Measurements from ENCODE around the gene ETV6. TPM values are rescaled to one million over a fixed set of nuclear protein-coding genes. Genes with fewer than 3 reads are reported as not detected.

The ETV6 gene
- total and polyA plus RNA-seq, 5 experiments from 2014 or later = 0.94 to 13.2 (median 2.2) TPM

DNA sequence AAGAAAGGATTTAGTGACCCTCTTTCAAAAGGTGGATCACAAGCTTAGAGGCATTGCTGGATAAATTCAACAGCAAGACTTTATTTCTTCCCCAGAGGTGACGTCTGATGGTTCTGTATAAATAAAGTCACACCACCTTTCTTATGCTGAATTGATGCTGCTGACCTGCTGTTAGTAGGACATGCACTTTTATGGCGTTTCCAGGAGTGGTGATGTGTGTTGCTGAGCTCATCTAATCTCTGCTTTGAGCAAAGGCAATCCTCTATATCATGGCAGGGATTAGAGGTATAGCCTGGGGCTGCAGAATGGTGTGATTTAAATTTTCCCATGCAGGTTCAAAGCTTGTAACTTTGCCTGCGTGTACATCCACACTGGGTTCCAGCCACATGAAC lies 94.9 kb downstream of the ETV6 start:
- DNase-seq (no peak), ATAC-seq (no peak)
- POLR2A ChIA-PET = no interaction called here
- Mint-ChIP-seq H3K4me3 (no peak overlapping the region), H3K36me3 (peaks cover 0 to 8% (median 0%) of the 10 kb centered on the region in 3 donors), H3K27ac (no peak overlapping the region), H3K27me3 (no peaks in the 10 kb centered on the region), H3K4me1 (peaks cover 5 to 68% (median 31%) of the 10 kb centered on the region in 4 donors), H3K9me3 (no peaks in the 10 kb centered on the region)

DNA sequence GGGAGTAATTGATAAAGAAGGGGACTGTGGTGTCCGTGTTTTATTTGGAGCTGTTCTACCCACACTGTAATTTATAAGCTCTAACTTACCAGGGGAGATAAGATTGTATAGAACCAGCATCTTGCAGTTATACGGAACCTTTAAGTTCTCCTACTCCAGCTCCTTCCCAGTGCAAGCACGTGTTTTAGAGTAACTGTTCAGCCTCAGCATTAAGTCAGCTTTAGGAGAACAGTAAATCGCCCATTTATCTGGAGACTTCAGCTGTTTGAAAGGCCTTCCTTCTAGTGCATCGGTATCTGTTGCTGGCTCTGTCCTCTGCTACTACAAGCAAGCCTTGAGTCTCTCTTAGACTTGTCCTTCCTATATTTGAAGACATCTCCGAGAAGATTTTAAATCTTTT lies 95.6 kb downstream of the ETV6 start:
- H3K4me1 Mint-ChIP-seq = peaks cover 7 to 75% (median 36%) of the 10 kb centered on the region in 4 donors
- POLR2A ChIA-PET = no interaction called here
- ATAC-seq (no peak), DNase-seq (no peak)
- H3K27ac Mint-ChIP-seq = peak overlapping the region in 2 of 10 donors; percentile 14 to 68
- H3K9me3 Mint-ChIP-seq = no peaks in the 10 kb centered on the region
- H3K27me3 Mint-ChIP-seq = no peaks in the 10 kb centered on the region
- peaks cover 0 to 9% (median 0%) of the 10 kb centered on the region in 3 donors for H3K36me3 Mint-ChIP-seq
- H3K4me3 Mint-ChIP-seq = no peak overlapping the region

DNA sequence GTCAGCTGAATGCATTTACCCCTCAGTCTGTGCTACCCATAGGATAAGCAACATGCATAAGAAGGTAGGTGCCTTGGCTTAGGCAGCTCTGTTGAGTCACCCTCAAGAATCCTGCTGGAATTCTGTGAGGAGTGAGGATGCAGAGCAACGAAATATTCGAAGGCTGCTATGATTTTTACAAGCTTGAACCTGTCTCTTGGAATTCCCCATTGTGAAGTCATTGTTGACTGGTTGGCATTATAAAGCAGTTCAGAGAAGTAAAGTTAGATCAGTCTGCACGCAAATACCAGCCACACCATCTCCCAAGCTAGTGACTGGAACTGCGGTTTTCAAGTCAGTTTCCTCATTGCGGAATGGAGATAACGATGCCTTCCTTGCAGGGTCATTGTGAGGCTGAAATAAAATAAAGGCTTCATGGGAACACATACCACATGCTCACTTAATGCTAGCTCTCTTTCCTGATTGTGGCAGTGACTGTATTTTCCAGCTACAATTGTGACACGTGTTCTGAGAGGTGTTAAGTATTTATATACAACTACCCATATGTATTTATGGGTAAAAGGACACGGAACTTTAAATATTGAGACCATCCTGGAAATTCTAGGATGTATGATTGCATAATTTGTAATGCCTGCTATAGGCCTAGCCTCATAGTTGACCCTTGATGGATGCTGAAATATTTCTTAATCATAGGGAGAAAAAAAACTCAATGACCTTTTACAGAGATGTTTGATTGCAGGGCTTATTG lies 96.7 kb downstream of the ETV6 start:
- Mint-ChIP-seq H3K4me1 (peaks cover 7 to 75% (median 35%) of the 10 kb centered on the region in 4 donors), H3K36me3 (peaks cover 0 to 9% (median 0%) of the 10 kb centered on the region in 3 donors), H3K27me3 (no peaks in the 10 kb centered on the region), H3K27ac (peak overlapping the region in 1 of 10 donors; percentile 68), H3K9me3 (no peaks in the 10 kb centered on the region), H3K4me3 (peak overlapping the region in 1 of 10 donors; percentile 28)
- POLR2A ChIA-PET = no interaction called here
- DNase-seq (no peak), ATAC-seq (peak in 1 of 2 donors; percentile 47)

DNA sequence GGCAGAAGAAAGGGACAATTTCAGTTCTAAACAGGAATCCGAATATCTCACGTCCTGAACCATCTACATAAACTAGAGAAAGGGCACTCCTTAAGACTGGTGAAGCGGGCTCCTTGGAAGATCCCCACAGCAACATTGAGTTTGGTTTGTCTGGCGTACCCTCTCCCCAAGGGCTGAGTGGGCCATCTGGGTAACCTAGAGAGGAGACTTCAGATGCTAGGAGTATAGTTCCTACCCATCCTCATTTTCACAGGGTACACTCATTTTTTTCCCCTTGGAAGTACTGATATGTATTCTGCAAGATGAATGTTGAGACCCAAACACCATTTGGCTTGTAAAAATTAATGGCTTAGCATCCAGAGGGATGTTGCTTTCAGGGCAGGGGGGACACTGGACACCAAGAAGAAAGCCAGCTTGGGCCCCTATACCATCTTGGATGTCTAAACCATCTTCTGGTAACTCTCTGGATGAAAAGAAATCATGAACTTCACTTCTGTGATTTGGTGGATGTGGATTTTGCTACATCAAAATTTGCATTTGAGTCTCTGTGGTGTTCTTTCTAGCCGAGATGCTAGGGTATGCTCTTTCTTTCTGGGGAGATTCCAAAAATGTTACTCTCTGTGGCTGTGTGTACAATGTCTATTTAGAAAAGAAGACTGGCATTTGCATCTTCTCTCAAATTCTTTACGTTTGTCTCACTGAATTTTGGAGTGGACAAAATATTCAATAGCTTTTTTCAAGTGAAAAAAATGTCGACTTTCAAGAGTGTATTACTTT lies 97.7 kb downstream of the ETV6 start:
- POLR2A ChIA-PET = no interaction called here
- peaks cover 0 to 14% (median 0%) of the 10 kb centered on the region in 3 donors for H3K36me3 Mint-ChIP-seq
- no peaks in the 10 kb centered on the region for H3K9me3 Mint-ChIP-seq
- no peaks in the 10 kb centered on the region for H3K27me3 Mint-ChIP-seq
- peak overlapping the region in 1 of 10 donors; percentile 68 for H3K27ac Mint-ChIP-seq
- DNase-seq (no peak), ATAC-seq (no peak)
- no peak overlapping the region for H3K4me3 Mint-ChIP-seq
- H3K4me1 Mint-ChIP-seq = peaks cover 4 to 79% (median 35%) of the 10 kb centered on the region in 4 donors

DNA sequence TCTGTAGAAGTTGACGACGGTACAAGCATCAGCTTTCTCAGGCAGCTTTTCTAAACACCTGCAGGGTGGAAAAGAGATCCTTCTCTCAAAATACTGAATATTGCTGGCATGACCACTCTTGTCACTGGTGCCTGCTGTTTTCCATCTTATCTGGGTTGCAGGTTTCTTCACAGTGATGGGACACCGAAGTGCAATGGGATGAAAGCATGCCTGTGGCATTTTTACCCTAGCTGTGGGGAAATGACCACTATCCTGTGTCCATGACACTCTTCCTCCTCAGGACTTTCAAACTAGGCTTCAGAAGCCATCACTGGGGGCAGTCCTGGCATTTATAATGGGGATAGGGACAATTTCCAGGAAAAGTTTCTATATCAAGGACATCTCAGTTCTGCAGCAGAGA lies 98.5 kb downstream of the ETV6 start:
- H3K36me3 Mint-ChIP-seq = peaks cover 0 to 20% (median 3%) of the 10 kb centered on the region in 3 donors
- no peak overlapping the region for H3K27ac Mint-ChIP-seq
- no peak for DNase-seq
- peaks cover 5 to 85% (median 35%) of the 10 kb centered on the region in 4 donors for H3K4me1 Mint-ChIP-seq
- POLR2A ChIA-PET = no interaction called here
- no peak for ATAC-seq
- no peaks in the 10 kb centered on the region for H3K9me3 Mint-ChIP-seq
- no peak overlapping the region for H3K4me3 Mint-ChIP-seq
- no peaks in the 10 kb centered on the region for H3K27me3 Mint-ChIP-seq

DNA sequence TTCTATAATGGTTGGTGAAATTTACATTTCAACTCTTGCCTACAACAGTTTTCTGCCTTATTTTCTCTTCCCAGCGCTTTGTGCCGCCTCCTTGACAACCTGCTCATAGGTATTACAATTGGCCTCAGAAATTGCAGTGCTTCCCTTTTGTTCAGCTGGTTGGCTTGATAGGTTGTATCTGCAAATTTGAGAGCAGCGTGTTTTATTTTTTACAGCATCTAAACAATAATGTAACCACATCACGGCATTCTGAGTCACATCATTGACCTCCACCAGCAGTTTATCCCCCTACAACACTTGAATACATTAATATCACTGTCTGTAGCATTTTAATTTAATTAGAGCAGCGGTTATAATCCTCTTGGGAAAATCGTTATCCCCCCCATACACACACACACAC lies 99.4 kb downstream of the ETV6 start:
- no peak for DNase-seq
- no peaks in the 10 kb centered on the region for H3K27me3 Mint-ChIP-seq
- H3K27ac Mint-ChIP-seq = peak overlapping the region in 1 of 10 donors; percentile 75
- peaks cover 0 to 26% (median 11%) of the 10 kb centered on the region in 3 donors for H3K36me3 Mint-ChIP-seq
- POLR2A ChIA-PET = no interaction called here
- H3K4me3 Mint-ChIP-seq = no peak overlapping the region
- peaks cover 4 to 82% (median 30%) of the 10 kb centered on the region in 4 donors for H3K4me1 Mint-ChIP-seq
- H3K9me3 Mint-ChIP-seq = no peaks in the 10 kb centered on the region
- ATAC-seq = no peak

DNA sequence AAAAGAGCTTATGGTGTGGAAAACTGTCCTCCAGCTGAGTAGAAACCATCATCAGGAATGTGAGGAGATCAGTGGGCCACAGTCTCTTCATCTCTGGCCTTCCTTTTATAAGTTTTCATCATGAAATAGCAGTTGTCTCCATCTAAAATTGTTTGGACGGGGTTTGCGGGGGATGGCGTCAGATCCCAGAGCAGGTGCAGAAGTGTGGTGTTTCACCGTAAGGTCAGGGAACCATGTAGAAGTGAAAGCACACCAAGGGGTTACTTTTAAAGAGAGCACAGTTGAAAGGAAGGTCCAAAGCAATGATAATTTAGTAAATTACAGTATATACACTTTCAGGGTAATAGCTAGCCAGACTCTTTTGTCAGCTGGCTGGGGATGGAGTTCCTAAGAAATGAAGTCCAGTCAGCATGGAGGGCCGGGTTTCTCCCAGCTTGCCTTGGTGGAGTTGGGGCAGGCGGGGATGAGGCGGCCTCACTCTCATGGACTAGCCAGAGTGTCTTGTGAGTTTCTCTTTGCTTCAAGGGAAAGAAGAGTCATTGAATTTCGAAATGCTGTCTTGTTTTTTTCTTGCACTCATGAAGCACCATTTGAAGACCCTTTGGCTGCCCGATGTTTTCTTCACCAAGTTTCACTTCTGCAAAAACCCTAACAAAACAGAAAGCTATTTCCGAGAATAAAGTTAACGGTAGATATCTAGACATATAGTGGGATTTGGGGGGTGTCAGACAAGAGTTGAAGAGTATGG lies 100.6 kb downstream of the ETV6 start:
- POLR2A ChIA-PET = no interaction called here
- Mint-ChIP-seq H3K4me3 (peak overlapping the region in 2 of 10 donors; percentile 29 to 66), H3K36me3 (peaks cover 0 to 38% (median 19%) of the 10 kb centered on the region in 3 donors), H3K9me3 (no peaks in the 10 kb centered on the region), H3K27me3 (no peaks in the 10 kb centered on the region), H3K4me1 (peaks cover 4 to 71% (median 24%) of the 10 kb centered on the region in 4 donors), H3K27ac (peak overlapping the region in 4 of 10 donors; percentile 40 to 75 (median 56))
- DNase-seq (no peak), ATAC-seq (peak in 1 of 2 donors; percentile 47)

DNA sequence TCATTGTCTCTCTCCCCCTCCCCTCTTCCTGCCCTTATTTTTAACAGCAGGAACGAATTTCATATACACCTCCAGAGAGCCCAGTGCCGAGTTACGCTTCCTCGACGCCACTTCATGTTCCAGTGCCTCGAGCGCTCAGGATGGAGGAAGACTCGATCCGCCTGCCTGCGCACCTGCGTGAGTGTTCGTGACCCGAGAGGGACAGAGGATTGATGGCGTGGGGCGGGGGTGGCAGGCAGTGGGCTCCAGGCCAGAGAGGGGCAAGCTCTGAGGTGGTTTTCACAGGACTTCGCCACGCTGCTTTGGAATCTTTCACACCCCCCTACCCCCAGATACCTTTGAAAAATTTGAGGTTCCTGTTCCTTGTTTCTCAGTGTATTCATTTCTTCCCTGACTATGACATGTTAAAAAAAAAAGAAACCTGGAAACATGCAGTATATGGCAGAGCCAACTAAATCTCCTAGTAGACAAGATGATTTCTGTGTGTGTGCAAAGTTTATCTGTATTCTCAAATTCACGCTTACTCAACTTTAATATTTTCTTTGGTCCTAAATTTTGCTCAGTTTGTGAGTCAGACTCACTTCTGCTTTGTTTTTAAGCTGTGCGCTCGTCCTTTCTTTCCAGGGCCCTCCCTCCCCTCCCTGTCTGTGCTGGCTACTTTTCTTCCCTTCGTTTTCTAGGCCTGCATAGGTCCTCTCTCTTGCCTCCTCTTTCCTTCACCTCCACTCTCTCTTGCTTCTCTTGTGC lies 103.1 kb downstream of the ETV6 start:
- POLR2A ChIA-PET = no interaction called here
- no peak for DNase-seq
- H3K9me3 Mint-ChIP-seq = no peaks in the 10 kb centered on the region
- peaks cover 0 to 49% (median 22%) of the 10 kb centered on the region in 3 donors for H3K36me3 Mint-ChIP-seq
- peak overlapping the region in 3 of 10 donors; percentile 49 to 76 (median 71) for H3K27ac Mint-ChIP-seq
- no peaks in the 10 kb centered on the region for H3K27me3 Mint-ChIP-seq
- peak overlapping the region in 1 of 10 donors; percentile 34 for H3K4me3 Mint-ChIP-seq
- ATAC-seq = no peak
- peaks cover 4 to 46% (median 14%) of the 10 kb centered on the region in 4 donors for H3K4me1 Mint-ChIP-seq

DNA sequence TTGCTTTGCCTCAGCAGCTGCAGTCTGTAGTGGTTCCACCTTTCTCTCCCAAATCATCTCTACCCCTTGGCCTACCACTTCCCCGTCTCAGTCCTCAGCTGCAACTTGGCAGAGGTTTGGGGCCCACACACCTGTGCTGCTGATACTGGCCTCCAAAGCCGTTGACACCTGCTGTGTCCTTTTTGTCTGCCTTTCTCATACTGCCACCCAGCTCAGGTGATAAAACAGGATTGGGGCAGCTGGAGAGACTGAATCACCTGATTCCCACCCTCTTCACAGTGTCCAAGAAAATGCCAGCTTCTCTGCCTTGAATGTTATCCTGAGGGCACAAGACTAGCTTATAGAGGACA lies 103.7 kb downstream of the ETV6 start:
- Mint-ChIP-seq H3K9me3 (no peaks in the 10 kb centered on the region), H3K36me3 (peaks cover 0 to 49% (median 22%) of the 10 kb centered on the region in 3 donors), H3K27me3 (no peaks in the 10 kb centered on the region), H3K4me3 (no peak overlapping the region), H3K4me1 (peaks cover 4 to 47% (median 14%) of the 10 kb centered on the region in 4 donors), H3K27ac (peak overlapping the region in 4 of 10 donors; percentile 49 to 76 (median 64))
- DNase-seq (no peak), ATAC-seq (no peak)
- POLR2A ChIA-PET = no interaction called here

DNA sequence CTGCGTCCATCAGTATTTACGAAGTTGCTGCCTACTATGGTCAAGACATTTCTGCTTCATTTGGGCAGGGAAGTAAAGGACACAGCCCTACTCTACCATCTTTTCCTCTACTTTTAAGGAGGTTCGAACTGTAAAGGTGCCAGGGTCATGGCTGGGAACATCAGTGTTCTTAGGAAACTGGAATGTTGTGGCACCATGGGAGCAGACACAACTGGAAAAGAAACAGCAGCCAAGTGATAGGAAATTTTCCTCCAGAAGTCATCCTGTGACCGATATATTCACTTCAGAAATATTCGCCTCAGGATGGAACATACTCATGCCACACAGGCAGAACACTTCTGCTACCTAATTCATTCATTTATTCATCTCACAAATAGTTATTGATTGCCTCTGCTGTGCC lies 104.4 kb downstream of the ETV6 start:
- POLR2A ChIA-PET = no interaction called here
- Mint-ChIP-seq H3K4me3 (no peak overlapping the region), H3K27ac (no peak overlapping the region), H3K27me3 (no peaks in the 10 kb centered on the region), H3K9me3 (no peaks in the 10 kb centered on the region), H3K4me1 (peaks cover 10 to 50% (median 20%) of the 10 kb centered on the region in 4 donors), H3K36me3 (peaks cover 0 to 51% (median 22%) of the 10 kb centered on the region in 3 donors)
- ATAC-seq (no peak), DNase-seq (no peak)

DNA sequence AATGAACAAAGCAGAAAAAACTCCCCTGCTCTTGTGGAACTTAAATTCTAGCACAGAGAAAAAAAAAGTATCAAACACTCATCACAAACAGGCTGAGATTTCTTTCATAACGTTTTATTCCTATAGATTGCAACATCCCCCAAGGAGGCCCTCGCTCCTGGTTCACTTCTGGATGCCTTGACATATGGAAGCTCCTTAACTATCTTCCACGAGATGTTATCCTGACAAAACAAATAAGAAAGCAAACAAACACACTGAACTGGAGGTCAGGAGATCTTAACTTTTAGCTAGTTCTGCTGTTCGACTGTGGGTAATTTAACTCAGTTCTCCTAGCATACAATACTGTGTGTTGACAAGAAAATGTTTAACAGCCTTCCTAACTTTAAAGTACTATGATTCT lies 104.8 kb downstream of the ETV6 start:
- Mint-ChIP-seq H3K9me3 (no peaks in the 10 kb centered on the region), H3K27ac (peak overlapping the region in 2 of 10 donors; percentile 9 to 30), H3K36me3 (peaks cover 0 to 51% (median 22%) of the 10 kb centered on the region in 3 donors), H3K4me3 (no peak overlapping the region), H3K27me3 (no peaks in the 10 kb centered on the region), H3K4me1 (peaks cover 10 to 50% (median 19%) of the 10 kb centered on the region in 4 donors)
- ATAC-seq (no peak), DNase-seq (no peak)
- POLR2A ChIA-PET = no interaction called here

DNA sequence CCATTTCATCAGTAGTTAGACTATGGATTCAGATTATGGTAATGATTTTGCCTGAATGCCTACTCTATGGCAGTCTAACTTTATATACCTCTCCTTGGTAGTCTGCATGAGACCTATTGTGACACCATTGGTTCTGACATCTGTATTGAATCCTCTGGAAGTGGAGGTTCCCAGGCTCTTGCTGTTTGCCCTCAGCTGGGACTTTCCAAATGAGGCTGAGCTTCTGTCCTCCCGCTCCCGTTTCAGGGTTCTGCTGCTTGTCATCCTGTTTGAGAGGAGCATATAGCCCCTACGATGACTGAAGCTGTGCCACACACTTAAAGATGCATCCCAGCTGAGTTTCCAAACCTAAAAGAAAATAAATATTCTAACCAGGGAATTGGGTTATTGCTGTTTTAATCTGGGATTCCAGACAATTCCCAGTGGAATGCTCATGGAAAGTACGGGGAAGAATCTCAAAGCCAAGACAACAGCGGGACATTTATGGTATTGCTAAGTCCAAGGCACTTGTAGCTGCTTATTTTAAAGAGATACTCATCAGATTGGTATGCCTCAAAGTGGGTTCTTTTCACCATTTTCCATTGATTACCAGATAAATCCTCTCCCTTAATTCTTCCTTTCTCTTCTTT lies 105.9 kb downstream of the ETV6 start:
- POLR2A ChIA-PET = no interaction called here
- H3K4me3 Mint-ChIP-seq = no peak overlapping the region
- peaks cover 9 to 44% (median 13%) of the 10 kb centered on the region in 4 donors for H3K4me1 Mint-ChIP-seq
- peaks cover 0 to 49% (median 22%) of the 10 kb centered on the region in 3 donors for H3K36me3 Mint-ChIP-seq
- no peak for ATAC-seq
- DNase-seq = no peak
- H3K27ac Mint-ChIP-seq = peak overlapping the region in 2 of 10 donors; percentile 10 to 27
- no peaks in the 10 kb centered on the region for H3K27me3 Mint-ChIP-seq
- H3K9me3 Mint-ChIP-seq = no peaks in the 10 kb centered on the region
